GM21447 (cell line): ENCODE data around the gene TMIGD2.
"Not testable (repeated sequence)": the region's sequence is repeated elsewhere in the genome, so short reads cannot be mapped to it uniquely, and the experiment has no call there.

Source experiments
- ATAC-seq: cut with Tn5 transposase; IDR thresholded peaks from one replicate; pipeline ENCODE4 v1.9.1; 2021; ENCODE audit not compliant: unreplicated experiment

The TMIGD2 gene

GRCh38 chr19:4267901-4268815, 34.0 kb downstream of the TMIGD2 start:
- no peak for ATAC-seq

GRCh38 chr19:4267101-4267900, 34.9 kb downstream of the TMIGD2 start:
- no peak for ATAC-seq

DNA sequence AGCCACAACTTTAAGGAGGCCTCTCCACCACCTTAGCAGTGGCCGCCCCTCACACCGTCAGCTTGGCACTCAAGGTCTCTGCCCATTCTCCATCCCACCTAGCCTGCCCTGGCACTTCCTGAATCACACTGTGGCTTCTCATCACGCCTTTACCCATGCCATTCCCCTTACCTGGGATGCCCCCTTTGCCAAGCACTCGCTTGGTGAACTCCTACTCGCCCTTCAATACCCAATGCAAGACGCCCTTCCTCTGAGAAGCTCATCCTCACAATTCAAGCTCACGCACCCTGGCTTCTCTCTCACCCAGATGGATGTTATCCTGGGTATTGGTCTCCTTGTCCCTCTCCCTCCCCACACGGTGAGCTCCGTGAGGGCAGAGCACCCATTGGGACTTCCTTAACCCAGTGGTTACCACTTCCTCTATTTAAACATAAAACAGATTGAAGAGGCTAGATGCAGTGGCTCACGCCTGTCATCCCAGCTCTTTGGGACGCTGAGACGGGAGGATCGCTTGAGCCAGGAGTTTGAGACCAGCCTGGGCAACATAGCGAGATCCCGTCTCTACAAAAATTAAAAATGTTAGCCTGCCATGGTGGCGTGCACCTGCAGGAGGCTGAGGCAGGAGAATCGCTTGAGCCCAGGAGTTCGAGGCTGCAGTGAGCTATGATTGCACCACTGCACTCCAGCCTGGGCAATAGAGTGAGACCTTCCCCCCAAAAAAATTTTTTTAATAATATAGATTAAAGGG, 35.8 kb downstream of the TMIGD2 start:
- no peak for ATAC-seq

- ATAC-seq = no peak
These were observed 37.4 kb downstream of the TMIGD2 start for GRCh38 chr19:4264812-4265211.

DNA sequence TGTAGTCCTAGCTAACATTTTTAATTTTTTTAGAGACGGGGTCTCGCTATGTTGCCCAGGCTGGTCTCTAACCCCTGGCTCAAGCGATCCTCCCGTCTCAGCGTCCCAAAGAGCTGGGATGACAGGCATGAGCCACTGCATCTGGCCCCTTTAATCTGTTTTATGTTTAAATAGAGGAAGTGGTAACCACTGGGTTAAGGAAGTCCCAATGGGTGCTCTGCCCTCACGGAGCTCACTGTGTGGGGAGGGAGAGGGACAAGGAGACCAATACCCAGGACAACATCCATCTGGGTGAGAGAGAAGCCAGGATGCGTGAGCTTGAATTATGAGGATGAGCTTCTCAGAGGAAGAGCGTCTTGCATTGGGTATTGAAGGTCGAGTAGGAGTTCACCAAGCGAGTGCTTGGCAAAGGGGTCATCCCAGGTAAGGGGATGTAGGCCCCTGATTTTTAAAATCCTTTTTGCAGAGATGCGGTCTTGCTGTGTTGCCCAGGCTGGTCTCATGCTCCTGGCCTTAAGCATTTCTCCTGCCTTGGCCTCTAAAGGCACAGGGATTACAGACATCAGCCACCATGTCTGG, 41.5 kb downstream of the TMIGD2 start:
- ATAC-seq = no peak

DNA sequence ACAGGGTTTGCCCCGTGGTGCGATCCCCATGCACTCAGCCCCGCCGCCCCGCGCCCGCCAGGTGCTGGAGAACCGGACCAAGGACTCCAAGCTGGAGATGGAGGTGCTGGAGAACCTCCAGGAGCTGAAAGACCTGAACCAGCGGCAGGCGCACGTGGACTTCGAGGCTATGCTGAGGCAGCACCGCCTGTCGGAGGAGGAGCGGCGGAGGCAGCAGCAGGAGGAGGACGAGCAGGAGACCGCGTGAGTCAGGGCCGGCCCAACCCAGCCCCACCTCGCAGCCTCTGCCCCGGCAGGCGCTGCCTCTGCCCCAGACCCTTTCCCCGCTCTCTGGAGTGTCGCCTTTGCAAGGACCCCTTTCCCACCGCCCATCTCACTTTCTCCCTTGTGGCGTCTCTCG, 44.0 kb downstream of the TMIGD2 start:
- no peak for ATAC-seq

DNA sequence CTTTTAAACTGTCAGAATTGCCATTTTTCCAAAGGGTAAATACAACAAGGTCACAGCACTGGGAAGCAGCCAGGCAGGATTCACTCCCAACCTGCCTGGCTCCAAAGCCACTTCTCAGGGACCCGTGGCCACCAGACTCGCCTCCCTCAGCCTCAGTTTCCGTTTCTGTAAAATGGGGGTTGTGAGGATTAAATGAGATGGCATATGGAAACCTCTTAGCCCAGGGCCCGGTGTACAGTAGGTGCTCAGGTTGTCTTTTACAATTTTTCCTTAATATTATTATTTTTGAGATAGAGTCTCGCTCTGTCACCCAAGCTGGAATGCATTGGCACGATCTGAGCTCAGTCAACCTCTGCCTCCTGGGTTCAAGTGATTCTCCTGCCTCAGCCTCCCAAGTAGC, 45.2 kb downstream of the TMIGD2 start:
- no peak for ATAC-seq

- ATAC-seq = no peak
These were observed 45.6 kb downstream of the TMIGD2 start for GRCh38 chr19:4256563-4256962.

DNA sequence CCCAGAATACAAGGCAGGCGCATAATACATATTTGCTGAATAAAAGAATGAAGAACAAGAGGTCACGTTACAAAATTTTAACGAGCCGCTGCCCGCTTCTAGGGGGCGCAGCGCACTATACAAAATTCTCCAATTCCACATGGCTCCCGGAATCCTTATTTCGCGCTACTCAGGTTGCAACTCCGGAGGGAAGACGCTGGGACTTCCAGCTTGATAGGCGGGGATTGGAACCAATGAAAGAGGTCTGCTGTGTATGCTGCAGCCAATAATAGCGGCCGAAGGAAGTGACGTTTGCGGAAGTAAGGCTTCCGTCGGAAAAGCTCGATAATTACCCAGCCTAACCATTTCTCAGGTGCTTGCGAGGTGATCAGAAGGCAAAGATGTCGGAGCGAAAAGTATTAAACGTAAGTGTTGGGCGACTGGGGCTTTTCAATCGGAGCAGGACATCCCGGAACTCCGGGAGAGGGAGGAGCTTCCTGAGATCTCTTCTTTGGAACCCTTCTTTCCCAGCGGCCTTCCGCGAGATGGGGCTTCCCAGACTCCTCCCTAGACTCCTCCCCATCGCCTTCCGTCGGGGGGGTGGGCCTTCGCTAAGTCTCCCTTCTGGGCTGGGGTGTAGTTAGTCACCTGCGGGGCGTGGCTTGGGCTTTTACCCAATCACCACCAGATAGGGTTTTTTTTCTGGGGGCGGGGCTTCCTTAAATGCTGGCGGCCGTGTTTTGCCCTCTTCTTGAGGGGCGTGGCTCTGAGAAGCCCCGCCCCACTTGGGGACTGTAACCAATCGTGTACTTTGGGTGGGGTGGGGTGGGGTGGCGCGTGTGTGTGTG, 55.2 kb downstream of the TMIGD2 start, which contains the start of gene YJU2:
Gene YJU2 (plus strand): TSS at position 314 of the 827 bp plus-strand sequence. CDS start 67 bp downstream, at position 381.
- ATAC-seq = peak; percentile 86

- not testable (repeated sequence) for ATAC-seq
These were observed 56.3 kb downstream of the TMIGD2 start for GRCh38 chr19:4245938-4246337.
